NCI-H146 treated with DMSO at 0.1 percent for 48 hours (cell line): ENCODE results near the gene TTC39B.

Experiments used
- DNase-seq: peaks from one replicate; lab custom pipeline; 2025; ENCODE audit not compliant: unreplicated experiment; lab: John Stamatoyannopoulos, UW

Gene TTC39B

DNA sequence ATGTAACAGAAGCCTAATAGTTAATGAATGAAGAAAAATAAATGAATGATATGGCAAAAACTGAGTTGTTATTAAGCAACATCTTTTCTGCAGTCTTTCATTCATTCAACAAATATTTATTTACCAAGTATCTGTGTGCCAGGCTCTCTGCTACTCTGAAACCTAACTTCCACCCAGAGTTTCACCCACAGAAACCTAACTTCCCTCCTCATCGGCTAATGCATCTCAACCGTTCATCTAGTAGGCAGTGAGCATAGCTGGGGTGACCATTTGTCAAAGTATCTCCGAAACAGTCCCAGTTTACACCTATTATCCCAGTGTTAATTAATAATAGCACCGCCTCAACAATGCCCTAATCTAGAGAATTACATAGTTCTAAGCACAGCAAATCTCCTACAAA is 1.5 kb downstream of the TTC39B start:
- no peak for DNase-seq

- DNase-seq, result no peak
These were observed 2.4 kb downstream of the TTC39B start for GRCh38 chr9:15304632-15305031.

- no peak for DNase-seq
These were observed 6.8 kb downstream of the TTC39B start for GRCh38 chr9:15300218-15300617.

GRCh38 chr9:15299374-15299939 is 7.6 kb downstream of the TTC39B start:
- DNase-seq, result no peak

DNA sequence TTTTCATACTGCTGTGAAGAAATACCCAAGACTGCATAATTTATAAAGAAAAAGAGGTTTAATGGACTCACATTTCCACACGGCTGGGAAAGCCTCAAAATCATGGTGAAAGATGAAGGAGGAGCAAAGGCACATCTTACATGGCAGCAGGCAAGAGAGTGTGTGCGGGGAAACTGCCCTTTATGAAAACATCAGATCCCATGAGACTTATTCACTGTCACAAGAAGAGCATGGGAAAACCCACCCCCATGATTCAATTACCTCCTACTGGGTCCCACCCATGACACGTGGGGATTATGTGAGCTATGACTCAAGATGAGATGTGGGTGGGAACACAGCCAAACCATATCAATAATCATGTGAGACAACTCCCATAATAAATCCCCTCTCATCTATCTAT is 8.7 kb downstream of the TTC39B start:
- no peak for DNase-seq

DNA sequence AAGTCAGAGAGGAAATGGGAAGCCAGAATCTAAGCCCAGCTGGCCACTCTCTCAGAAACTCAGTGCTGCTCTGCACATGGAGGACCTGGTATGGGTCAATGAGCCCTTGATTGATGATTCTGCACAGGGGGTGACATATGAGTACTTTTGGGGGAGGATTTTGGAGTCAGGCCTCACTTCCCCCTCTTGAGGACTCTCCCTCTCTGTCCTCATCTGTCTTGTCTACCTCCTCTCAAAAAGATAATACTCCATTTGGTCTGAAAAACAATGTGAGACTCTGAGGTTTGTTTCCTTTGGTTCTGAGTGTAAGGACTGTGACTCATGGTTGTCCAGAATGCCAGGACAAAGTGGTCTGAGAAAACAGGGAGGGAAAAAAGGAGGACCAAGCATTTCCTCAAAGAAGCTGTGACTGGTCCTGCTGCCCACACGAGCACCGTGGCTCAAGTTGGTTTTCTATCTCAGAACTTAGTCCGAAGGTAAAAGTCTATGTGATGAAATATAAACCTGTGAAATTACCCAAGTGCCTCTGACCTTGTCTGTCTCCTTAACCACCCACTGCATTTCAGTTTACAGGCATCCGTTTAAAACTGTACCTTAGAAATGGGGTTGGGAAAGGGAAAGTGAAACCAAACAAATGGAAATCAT is 11.1 kb downstream of the TTC39B start:
- no peak for DNase-seq

GRCh38 chr9:15294604-15295003 is 12.4 kb downstream of the TTC39B start:
- no peak for DNase-seq

DNA sequence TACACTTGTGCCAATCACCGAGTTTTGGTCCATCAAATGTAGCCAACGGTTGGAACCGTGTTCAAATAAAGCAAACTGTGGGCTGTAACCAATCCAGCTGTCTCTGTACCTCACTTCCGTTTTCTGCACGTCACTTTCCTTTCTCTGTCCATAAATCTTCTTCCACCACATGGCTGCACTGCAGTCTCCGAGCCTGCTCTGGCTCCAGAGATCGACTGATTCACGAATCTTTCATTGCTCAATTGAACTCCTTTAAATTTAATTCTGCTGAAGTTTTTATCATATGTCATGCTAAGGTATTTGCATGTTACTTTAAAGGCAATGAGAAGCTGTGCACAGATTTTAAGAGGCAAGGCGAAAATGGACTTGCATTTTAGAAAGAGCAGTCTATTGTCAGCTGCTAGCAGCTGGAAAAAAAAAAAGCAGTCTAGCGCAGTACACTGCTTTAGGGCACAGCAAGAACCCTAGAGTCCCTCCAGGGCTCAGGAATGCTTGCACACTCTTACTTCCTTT is 13.2 kb downstream of the TTC39B start:
- DNase-seq, result no peak

DNA sequence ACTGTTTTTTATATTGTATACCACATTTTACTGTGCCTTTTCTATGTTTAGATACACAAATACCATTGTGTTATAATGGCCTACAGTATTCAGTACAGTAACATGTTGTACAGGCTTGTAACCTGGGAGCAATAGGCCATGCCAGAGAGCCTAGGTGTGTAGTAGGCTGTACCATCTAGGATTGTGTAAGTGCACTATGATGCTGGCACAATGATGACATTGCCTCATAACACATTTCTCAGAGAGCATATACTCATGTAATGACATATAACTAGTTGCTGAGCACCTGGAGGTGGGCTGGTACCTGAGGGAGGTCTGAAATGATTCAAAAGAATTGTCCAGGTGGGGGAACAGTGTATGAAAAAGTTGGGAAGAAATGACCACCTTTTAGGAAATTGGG is 13.9 kb downstream of the TTC39B start:
- no peak for DNase-seq

GRCh38 chr9:15289603-15290002 is 17.4 kb downstream of the TTC39B start:
- no peak for DNase-seq

- no peak for DNase-seq
These were observed 19.7 kb downstream of the TTC39B start for GRCh38 chr9:15287309-15287708.

DNA sequence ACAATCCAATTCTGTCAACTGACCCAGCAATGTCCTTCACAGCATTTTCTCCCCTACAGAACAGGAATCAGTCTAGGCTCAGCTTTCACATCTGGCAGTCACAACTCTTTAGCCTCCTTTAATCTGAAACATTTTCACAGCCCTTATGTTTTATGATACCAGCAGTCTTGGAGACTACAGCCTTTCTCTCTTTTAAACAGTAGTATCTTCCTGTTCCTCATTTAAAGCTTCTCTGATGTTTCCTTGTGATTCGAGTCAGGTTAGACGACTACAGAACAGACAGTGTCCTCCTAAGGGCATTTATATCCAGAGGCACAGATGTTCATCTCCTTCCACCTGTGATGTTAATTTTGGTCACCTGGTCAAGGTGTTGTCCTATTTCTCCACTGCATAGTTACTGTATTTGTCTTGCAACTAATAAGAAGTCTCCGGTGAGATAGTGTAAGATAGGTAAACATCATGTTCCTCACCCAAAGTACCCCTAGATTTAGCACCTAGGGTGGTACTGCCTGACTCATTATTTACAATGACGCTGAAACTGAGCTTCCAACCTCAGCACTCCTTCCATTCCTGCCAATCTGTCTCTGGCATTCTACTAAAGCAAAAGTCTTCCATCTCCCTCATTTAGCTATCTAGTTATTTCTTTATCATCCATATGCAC is 20.7 kb downstream of the TTC39B start:
- DNase-seq, result no peak

GRCh38 chr9:15282567-15283285 is 24.3 kb downstream of the TTC39B start:
- no peak for DNase-seq

DNA sequence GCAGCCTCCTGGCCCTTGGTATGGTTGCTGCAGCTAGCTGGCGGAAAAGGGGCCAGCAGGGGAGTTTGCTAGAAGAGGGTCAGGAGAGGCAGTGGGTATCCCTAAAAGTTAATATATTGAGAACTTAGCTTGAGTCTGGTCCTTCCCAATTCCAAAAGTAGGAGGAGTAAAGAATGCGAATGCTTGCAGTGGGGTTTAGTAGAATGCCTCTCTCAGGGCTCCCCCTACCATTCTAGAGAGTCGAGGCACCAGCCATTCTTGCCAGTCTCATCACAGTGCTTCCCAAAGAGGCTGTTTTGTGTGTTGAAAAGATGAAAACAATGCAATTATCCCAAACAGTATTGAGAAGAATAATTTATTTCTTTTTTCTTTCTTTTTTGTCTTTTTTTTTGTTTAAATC is 26.4 kb downstream of the TTC39B start:
- DNase-seq, result no peak

DNA sequence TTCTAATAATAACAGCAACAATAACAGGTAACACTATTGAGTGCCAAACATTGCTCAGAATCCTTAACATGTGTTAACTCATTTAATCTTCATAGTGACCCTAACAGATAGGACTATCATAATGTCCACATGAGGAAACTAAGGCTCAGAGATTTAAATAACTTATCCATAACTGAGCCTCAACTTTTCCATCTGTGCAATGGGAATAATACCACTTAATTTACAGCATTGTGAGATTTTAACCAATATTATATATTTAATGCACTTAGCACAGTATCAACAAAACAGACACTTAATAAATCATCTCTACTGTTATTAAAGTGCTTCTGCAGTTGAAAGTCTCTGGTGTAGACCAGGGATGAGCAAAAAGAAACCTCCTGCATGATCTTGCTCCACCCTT is 28.2 kb downstream of the TTC39B start:
- DNase-seq, result no peak

GRCh38 chr9:15278091-15278687 is 28.8 kb downstream of the TTC39B start:
- DNase-seq, result no peak

DNA sequence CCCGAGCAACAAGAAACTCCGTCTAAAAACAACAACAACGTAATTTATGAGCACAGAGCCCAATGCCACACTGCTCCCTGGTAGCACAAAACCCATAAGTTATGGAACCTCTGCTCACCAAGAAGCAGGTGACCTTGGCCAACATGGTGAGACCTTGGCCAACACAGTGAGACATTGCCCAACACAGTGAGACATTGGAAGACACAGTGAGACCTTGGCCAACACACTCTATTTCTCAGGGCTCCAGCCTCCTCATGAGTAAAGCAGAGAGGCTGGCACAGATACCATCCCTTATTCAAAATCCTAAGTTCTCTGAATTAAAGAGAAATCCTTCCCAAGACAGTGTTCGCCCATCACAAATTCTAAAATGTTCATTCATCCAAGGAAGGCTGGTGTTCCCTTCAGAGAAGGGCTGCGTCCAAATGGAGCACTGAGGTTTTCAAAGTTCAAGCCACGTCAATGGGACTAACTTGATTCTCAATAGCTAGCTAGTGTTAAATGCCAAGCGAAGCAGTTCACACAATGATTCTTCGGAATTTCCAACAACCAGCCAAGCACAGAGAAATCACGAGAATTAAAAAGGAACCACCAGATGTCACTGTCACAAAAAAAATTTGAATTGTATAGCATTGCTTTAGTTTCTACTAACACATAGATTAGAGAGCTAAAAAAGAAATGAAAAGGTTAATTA is 29.5 kb downstream of the TTC39B start:
- no peak for DNase-seq

GRCh38 chr9:15276328-15276938 is 30.6 kb downstream of the TTC39B start:
- no peak for DNase-seq

- no peak for DNase-seq
These were observed 32.6 kb downstream of the TTC39B start for GRCh38 chr9:15274425-15274824.

- DNase-seq, result no peak
These were observed 34.6 kb downstream of the TTC39B start for GRCh38 chr9:15272377-15272928.
